Activated T-cell treated with anti-CD3 and anti-CD28 coated beads, Interleukin-2, amount 50 U/mL, for 72 hours (primary cell): ENCODE data around the gene POP7. TPM values are rescaled to one million over a fixed set of nuclear protein-coding genes. Genes with fewer than 3 reads are reported as not detected.
A peak's percentile ranks its signal among the peaks of the same experiment; 100 is the strongest.
"Not testable (repeated sequence)": the region's sequence is repeated elsewhere in the genome, so short reads cannot be mapped to it uniquely, and the experiment has no call there.

Source experiments
- ATAC-seq, 2 donors: fragments of 150-1000 bp; cut with Tn5 transposase; replicated peaks in 1 of 2; 2 replicates each; pipeline ENCODE4 v1.10.0; 2021; ENCODE audit warnings: moderate library complexity in 2 of 2, mild to moderate bottlenecking in 1 of 2
- DNase-seq, 2 donors: peaks; one replicate each; pipeline ENCODE4 v3.0.0; 2021 to 2022; ENCODE audit warnings: mixed read lengths in 1 of 2
- H3K27ac Mint-ChIP-seq: one replicate; pipeline ENCODE4 v1.8.0; 2022; ENCODE audit warnings: mild to moderate bottlenecking, moderate library complexity, mixed read lengths
- H3K27me3 Mint-ChIP-seq: one replicate; pipeline ENCODE4 v1.8.0; 2022; ENCODE audit warnings: low read depth, mixed read lengths
- H3K36me3 Mint-ChIP-seq, 2 donors: one replicate each; pipeline ENCODE4 v1.8.0; 2022; ENCODE audit warnings: mixed read lengths in 2 of 2, mild to moderate bottlenecking in 1 of 2; ENCODE audit not compliant: insufficient read depth in 2 of 2
- H3K4me1 Mint-ChIP-seq: one replicate; pipeline ENCODE4 v1.8.0; 2022; ENCODE audit warnings: low read depth, mixed read lengths
- H3K4me3 Mint-ChIP-seq, 2 donors: one replicate each; pipeline ENCODE4 v1.8.0; 2022; ENCODE audit warnings: mild to moderate bottlenecking in 2 of 2, mixed read lengths in 2 of 2, moderate library complexity in 2 of 2
- H3K9me3 Mint-ChIP-seq, 2 donors: one replicate each; pipeline ENCODE4 v1.8.0; 2022; ENCODE audit warnings: mixed read lengths in 2 of 2
- total RNA-seq, 2 donors: library from RNA; stranded (reverse); gene quantifications; one replicate each; pipeline ENCODE4 v1.2.3, GENCODE V29; 2022

The POP7 gene
- total RNA-seq, 2 donors from 2014 or later = 33.3 to 40.9 TPM

- H3K27me3 Mint-ChIP-seq = no peaks in the 10 kb centered on the region
- no peaks in the 10 kb centered on the region for H3K9me3 Mint-ChIP-seq
- peaks cover 6 to 7% of the 10 kb centered on the region in 2 donors for H3K36me3 Mint-ChIP-seq
- DNase-seq (peak; percentile 83 to 86), ATAC-seq (peak; percentile 72)
- H3K27ac Mint-ChIP-seq = no peak overlapping the region
- peaks cover 49% of the 10 kb centered on the region for H3K4me1 Mint-ChIP-seq
- H3K4me3 Mint-ChIP-seq = peak overlapping the region; percentile 98
These were observed 14.0 kb upstream of the POP7 start for GRCh38 chr7:100691676-100692577.

GRCh38 chr7:100692578-100692961 lies 13.4 kb upstream of the POP7 start:
- peak overlapping the region; percentile 98 for H3K4me3 Mint-ChIP-seq
- peak overlapping the region; percentile 60 for H3K27ac Mint-ChIP-seq
- peaks cover 49% of the 10 kb centered on the region for H3K4me1 Mint-ChIP-seq
- H3K36me3 Mint-ChIP-seq = peaks cover 6% of the 10 kb centered on the region in 2 donors
- no peak for DNase-seq
- H3K27me3 Mint-ChIP-seq = no peaks in the 10 kb centered on the region
- no peak for ATAC-seq
- H3K9me3 Mint-ChIP-seq = no peaks in the 10 kb centered on the region

DNA sequence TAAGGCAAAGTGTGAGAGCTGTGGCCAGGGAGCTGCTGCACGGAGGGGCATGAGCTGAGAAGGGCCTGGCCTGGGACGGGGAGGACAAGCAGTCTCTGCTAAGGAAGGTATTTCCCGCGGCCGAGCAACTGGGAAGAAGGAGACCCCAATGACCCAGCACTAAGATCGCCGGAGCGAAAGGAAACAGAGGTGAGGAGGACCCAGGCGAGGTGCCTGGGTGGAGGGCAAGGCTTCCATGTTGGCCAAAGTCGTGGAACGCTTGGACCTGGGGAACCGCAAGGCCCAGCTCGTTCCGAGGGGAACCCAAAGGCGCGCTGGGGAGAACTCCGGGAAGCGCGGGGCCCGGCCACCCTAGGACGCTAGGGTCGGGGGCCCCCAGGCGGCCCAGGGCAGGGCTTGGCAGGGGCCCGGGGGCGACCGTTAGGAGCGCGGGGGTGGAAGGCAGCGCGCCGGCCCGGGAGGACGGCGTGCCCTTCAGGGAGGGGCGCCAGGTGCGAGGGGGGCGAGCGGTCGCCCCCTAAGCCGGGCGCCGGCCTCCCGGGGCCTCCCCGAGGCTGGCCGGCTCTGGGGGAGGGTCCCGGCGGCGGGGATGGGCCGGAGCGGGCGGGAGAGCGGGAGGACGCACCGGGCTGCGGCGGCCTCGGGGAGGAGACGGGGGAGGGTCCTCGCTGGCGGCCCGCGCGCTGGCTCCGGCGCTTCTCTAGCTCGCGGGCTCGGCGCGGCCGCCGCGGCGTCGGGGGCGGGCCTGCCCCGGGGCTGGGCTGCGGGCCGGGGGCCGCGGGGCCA lies 12.4 kb upstream of the POP7 start:
- Mint-ChIP-seq H3K4me1 (peaks cover 44% of the 10 kb centered on the region), H3K27me3 (no peaks in the 10 kb centered on the region), H3K27ac (peak overlapping the region; percentile 60), H3K9me3 (no peaks in the 10 kb centered on the region), H3K36me3 (peaks cover 6% of the 10 kb centered on the region in 2 donors), H3K4me3 (peak overlapping the region; percentile 98)
- peak; percentile 57 to 66 for ATAC-seq
- peak in 1 of 2 donors; percentile 39 for DNase-seq

GRCh38 chr7:100694098-100694745 lies 11.7 kb upstream of the POP7 start, which contains the start of gene GIGYF1:
TSS of gene GIGYF1 (minus strand) at chr7:100694250. CDS start at chr7:100688238, 6,012 bp downstream.
- peak; percentile 80 to 82 for DNase-seq
- ATAC-seq = peak; percentile 75
- Mint-ChIP-seq H3K27ac (peak within 1 kb of the TSS; percentile 79), H3K9me3 (no peaks in the 10 kb centered on the region), H3K27me3 (no peaks in the 10 kb centered on the region), H3K36me3 (peaks cover 6% of the 10 kb centered on the region in 2 donors), H3K4me3 (peak within 1 kb of the TSS; percentile 98), H3K4me1 (peaks cover 40% of the 10 kb centered on the region)

- Mint-ChIP-seq H3K4me3 (peak overlapping the region; percentile 77 to 82), H3K27ac (no peak overlapping the region), H3K4me1 (peaks cover 34% of the 10 kb centered on the region), H3K9me3 (no peaks in the 10 kb centered on the region), H3K36me3 (peaks cover 6% of the 10 kb centered on the region in 2 donors), H3K27me3 (peaks cover 5% of the 10 kb centered on the region)
- DNase-seq = no peak
- no peak for ATAC-seq
These were observed 9.8 kb upstream of the POP7 start for GRCh38 chr7:100696123-100696521.

GRCh38 chr7:100699018-100699417 lies 6.9 kb upstream of the POP7 start:
- Mint-ChIP-seq H3K36me3 (no peaks in the 10 kb centered on the region), H3K27ac (no peak overlapping the region), H3K4me3 (no peak overlapping the region), H3K4me1 (peaks cover 14% of the 10 kb centered on the region), H3K27me3 (peaks cover 5% of the 10 kb centered on the region), H3K9me3 (no peaks in the 10 kb centered on the region)
- DNase-seq = no peak
- ATAC-seq = no peak

GRCh38 chr7:100701089-100701488 lies 4.8 kb upstream of the POP7 start:
- not testable (repeated sequence) for H3K4me3 Mint-ChIP-seq, H3K4me1 Mint-ChIP-seq, H3K27me3 Mint-ChIP-seq, ATAC-seq, H3K36me3 Mint-ChIP-seq, H3K9me3 Mint-ChIP-seq, H3K27ac Mint-ChIP-seq, DNase-seq

DNA sequence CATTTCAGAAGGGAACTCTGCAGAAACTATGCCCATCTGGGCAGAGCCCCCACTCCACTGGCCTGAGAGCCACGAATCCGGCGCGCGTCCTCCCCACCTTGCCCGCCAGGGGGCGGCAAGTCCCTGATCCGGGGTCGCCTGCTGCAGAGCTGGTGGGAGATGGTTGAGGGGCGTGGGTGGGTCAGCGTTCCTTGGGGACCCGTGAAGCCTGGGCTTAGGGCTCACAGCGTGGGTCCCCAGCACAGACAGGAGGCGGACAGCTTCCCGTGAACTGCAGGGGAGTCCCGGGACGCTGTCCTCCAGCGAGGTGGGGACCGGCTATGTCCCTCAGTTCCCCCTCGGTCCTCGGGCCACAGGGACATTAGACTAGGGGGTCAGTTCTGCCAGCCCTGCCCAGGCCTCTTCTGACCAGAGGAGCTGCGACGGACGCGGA lies 585 bp upstream of the POP7 start:
- ATAC-seq (peak; percentile 64 to 65), DNase-seq (peak; percentile 84 to 89)
- H3K4me1 Mint-ChIP-seq = peaks cover 16% of the 10 kb centered on the region
- H3K36me3 Mint-ChIP-seq = peaks cover 2 to 5% of the 10 kb centered on the region in 2 donors
- H3K27ac Mint-ChIP-seq = peak overlapping the region; percentile 98
- H3K4me3 Mint-ChIP-seq = peak overlapping the region; percentile 97 to 99
- no peaks in the 10 kb centered on the region for H3K9me3 Mint-ChIP-seq
- H3K27me3 Mint-ChIP-seq = no peaks in the 10 kb centered on the region

DNA sequence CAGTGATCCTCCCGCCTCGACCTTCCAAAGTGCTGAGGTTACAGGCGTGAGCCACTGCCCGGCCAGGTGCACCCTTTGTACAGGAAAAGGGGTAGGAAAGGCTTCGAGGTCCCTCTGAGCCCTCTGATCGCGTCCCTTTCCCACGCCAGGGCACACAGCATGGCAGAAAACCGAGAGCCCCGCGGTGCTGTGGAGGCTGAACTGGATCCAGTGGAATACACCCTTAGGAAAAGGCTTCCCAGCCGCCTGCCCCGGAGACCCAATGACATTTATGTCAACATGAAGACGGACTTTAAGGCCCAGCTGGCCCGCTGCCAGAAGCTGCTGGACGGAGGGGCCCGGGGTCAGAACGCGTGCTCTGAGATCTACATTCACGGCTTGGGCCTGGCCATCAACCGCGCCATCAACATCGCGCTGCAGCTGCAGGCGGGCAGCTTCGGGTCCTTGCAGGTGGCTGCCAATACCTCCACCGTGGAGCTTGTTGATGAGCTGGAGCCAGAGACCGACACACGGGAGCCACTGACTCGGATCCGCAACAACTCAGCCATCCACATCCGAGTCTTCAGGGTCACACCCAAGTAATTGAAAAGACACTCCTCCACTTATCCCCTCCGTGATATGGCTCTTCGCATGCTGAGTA lies 871 bp downstream of the POP7 start:
- Mint-ChIP-seq H3K9me3 (no peaks in the 10 kb centered on the region), H3K4me1 (peaks cover 16% of the 10 kb centered on the region), H3K27me3 (no peaks in the 10 kb centered on the region), H3K27ac (peak overlapping the region; percentile 98), H3K4me3 (peak overlapping the region; percentile 97 to 99), H3K36me3 (peaks cover 2 to 5% of the 10 kb centered on the region in 2 donors)
- ATAC-seq (no peak), DNase-seq (no peak)

DNA sequence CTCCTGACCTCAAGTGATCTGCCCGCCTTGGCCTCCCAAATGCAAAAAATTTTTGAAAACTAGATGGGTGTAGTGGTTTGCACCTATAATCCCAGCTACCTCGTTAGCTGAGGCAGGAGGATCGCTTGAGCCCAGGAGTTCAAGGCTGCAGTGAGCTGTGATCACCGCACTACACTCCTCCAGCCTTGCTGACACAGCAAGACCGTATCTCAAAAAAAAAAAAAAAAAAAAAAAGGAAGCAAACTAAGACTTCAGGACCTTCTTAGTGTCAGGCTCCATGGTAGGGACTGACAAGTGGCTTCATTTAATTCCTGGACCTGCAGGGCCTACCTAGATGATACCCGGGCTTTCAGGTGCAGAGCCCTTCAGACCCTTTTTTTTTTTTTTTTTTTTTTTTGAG lies 2.5 kb downstream of the POP7 start:
- H3K4me3 Mint-ChIP-seq = peak overlapping the region in 1 of 2 donors; percentile 8

DNA sequence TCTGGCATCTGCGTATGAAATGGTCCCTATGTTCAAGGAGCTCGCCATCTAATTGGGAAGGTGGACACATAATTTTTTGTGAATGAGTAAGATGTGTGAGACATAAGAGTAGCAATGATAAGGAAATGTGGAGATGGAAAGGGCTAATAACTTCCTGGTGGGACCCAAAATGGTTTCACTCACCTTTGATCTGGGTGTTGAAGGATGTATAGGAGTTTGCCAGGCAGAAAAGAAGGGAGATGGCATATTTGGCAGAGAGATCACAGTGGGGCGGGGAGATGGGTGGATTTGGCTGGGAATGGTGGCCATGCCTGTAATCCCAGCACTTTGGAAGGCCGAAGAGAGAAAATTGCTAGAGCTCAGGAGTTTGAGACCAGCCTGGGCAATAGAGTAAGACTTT lies 4.5 kb downstream of the POP7 start:
- Mint-ChIP-seq H3K36me3 (peaks cover 2 to 5% of the 10 kb centered on the region in 2 donors), H3K4me3 (no peak overlapping the region), H3K27ac (no peak overlapping the region), H3K27me3 (no peaks in the 10 kb centered on the region), H3K9me3 (no peaks in the 10 kb centered on the region), H3K4me1 (peaks cover 16% of the 10 kb centered on the region)
- DNase-seq (no peak), ATAC-seq (no peak)

More for the DNA sequence above, 2.5 kb downstream of the POP7 start:
- Mint-ChIP-seq H3K27ac (no peak overlapping the region), H3K27me3 (no peaks in the 10 kb centered on the region), H3K4me1 (peaks cover 16% of the 10 kb centered on the region), H3K9me3 (no peaks in the 10 kb centered on the region), H3K36me3 (peaks cover 2 to 5% of the 10 kb centered on the region in 2 donors)
- ATAC-seq (no peak), DNase-seq (no peak)

- Mint-ChIP-seq H3K9me3 (no peaks in the 10 kb centered on the region), H3K27ac (no peak overlapping the region), H3K36me3 (peaks cover 0 to 3% of the 10 kb centered on the region in 2 donors), H3K4me1 (peaks cover 16% of the 10 kb centered on the region), H3K27me3 (no peaks in the 10 kb centered on the region), H3K4me3 (no peak overlapping the region)
- DNase-seq (no peak), ATAC-seq (no peak)
These were observed 5.4 kb downstream of the POP7 start for GRCh38 chr7:100711369-100711768.
